Lung (tissue), 12 donors: ENCODE measurements around the gene SFXN3. TPM values are rescaled to one million over a fixed set of nuclear protein-coding genes. Genes with fewer than 3 reads are reported as not detected.

ENCODE experiments used
- ATAC-seq: fragments of 200-7000 bp; cut with Tn5 transposase; one replicate; pipeline ENCODE4 v1.9.1; 2020; ENCODE audit warnings: moderate number of reproducible peaks; ENCODE audit not compliant: insufficient read depth, low FRiP score
- DNase-seq, 3 donors: peaks; one replicate each; pipeline ENCODE4 v3.0.0-alpha.2; 2013 to 2017
- H3K27ac ChIP-seq, 2 donors: one replicate each; pipeline ENCODE4 v1.5.1; 2013; ENCODE audit warnings: mild to moderate bottlenecking in 2 of 2, moderate library complexity in 2 of 2, control low read depth in 1 of 2, inconsistent platforms in 1 of 2, low read depth in 1 of 2, low read length in 1 of 2
- H3K27me3 ChIP-seq, 3 donors: one replicate each; pipeline ENCODE4 v1.5.1; 2013; ENCODE audit warnings: low read length in 2 of 3; ENCODE audit not compliant: control insufficient read depth in 3 of 3, insufficient read depth in 3 of 3
- H3K36me3 ChIP-seq, 4 donors: one replicate each; pipeline ENCODE4 v1.5.1; 2013; ENCODE audit warnings: low read length in 4 of 4, mild to moderate bottlenecking in 1 of 4, moderate library complexity in 1 of 4; ENCODE audit not compliant: control insufficient read depth in 4 of 4, insufficient read depth in 4 of 4
- H3K4me1 ChIP-seq, 5 donors: one replicate each; pipeline ENCODE4 v1.5.1; 2013; ENCODE audit warnings: low read length in 5 of 5, mild to moderate bottlenecking in 2 of 5, moderate library complexity in 1 of 5; ENCODE audit not compliant: control insufficient read depth in 5 of 5, insufficient read depth in 5 of 5
- H3K4me3 ChIP-seq: one replicate; pipeline ENCODE4 v1.5.1; 2013; ENCODE audit warnings: mild to moderate bottlenecking, control low read depth, moderate library complexity
- H3K9ac ChIP-seq, 2 donors: one replicate each; pipeline ENCODE4 v1.5.1; 2013; ENCODE audit warnings: low read length in 2 of 2, control low read depth in 1 of 2; ENCODE audit not compliant: insufficient read depth in 1 of 2
- H3K9me3 ChIP-seq, 4 donors: one replicate each; pipeline ENCODE4 v1.5.1; 2013; ENCODE audit warnings: low read length in 3 of 4, mild to moderate bottlenecking in 1 of 4, moderate library complexity in 1 of 4; ENCODE audit not compliant: control insufficient read depth in 4 of 4, insufficient read depth in 3 of 4
- CTCF ChIP-seq: IDR thresholded peaks from 2 replicates; pipeline ENCODE4 v1.5.1; 2012; ENCODE audit warnings: mild to moderate bottlenecking; ENCODE audit errors: control extremely low read depth, extremely low read depth
- WGBS, 2 donors: extraction: QIAGEN DNeasy Blood & Tissue Kit; methylation state at CpG; one replicate each; pipeline ENCODE4 v1.1.7; 2013; 5-methylcytosine and 5-hydroxymethylcytosine counted together
- polyA plus RNA-seq, 2 donors: library from polyadenylated mRNA; stranded (reverse); fragments of 200-250 nt; gene quantifications; one replicate each; pipeline ENCODE4 v1.2.1, GENCODE V29; 2013
- total RNA-seq, 2 donors: library from RNA; depleted of rRNA in 1 of 2; stranded (reverse); fragments of >200 nt in 1 of 2; gene quantifications; one replicate each; pipeline ENCODE4 v1.2.1, GENCODE V29; 2014 to 2021
- donor health status: control.
- donor health status: control.
- donor health status: Bipolar disorder and iron deficiency.
- donor health status: healthy.
- donor health status: DM: yes; HTN: yes; CAD: no.

SFXN3 gene
- total and polyA plus RNA-seq, 4 donors = 36.4 to 95.8 (median 39.6) TPM

- TF ChIP-seq CTCF = no peak
- Histone ChIP-seq H3K27me3 (peaks cover 0 to 12% (median 6%) of the 10 kb centered on the region in 3 donors), H3K27ac (no peak overlapping the region), H3K4me1 (peaks cover 0 to 25% (median 3%) of the 10 kb centered on the region in 5 donors), H3K9me3 (no peaks in the 10 kb centered on the region), H3K4me3 (peak overlapping the region; percentile 47), H3K36me3 (peaks cover 3 to 9% (median 4%) of the 10 kb centered on the region in 4 donors), H3K9ac (no peak overlapping the region)
- ATAC-seq (no peak), DNase-seq (no peak)
- 11 to 15% methylated on average over 25 of the region's 25 CpGs for WGBS, 2 donors
These were observed 422 bp upstream of the SFXN3 start for GRCh38 chr10:101030496-101031127.

- Histone ChIP-seq H3K4me3 (peak overlapping the region; percentile 47), H3K36me3 (peaks cover 4 to 18% (median 11%) of the 10 kb centered on the region in 4 donors), H3K9ac (peak overlapping the region; percentile 21 to 91), H3K27ac (peak overlapping the region; percentile 80 to 93), H3K4me1 (peaks cover 0 to 25% (median 3%) of the 10 kb centered on the region in 5 donors), H3K27me3 (peaks cover 0 to 12% (median 6%) of the 10 kb centered on the region in 3 donors), H3K9me3 (no peaks in the 10 kb centered on the region)
- peak; percentile 79 to 81 (median 81) for DNase-seq
- peak; percentile 59 for ATAC-seq
- 0% methylated on average over 42 to 47 of the region's 47 CpGs for WGBS, 2 donors
- TF ChIP-seq CTCF = no peak
These were observed 982 bp downstream of the SFXN3 start for GRCh38 chr10:101031796-101032636.

- DNase-seq (peak; percentile 59 to 78 (median 73)), ATAC-seq (peak; percentile 65)
- Histone ChIP-seq H3K27me3 (peaks cover 0 to 12% (median 6%) of the 10 kb centered on the region in 3 donors), H3K36me3 (peaks cover 7 to 23% (median 12%) of the 10 kb centered on the region in 4 donors), H3K9ac (peak overlapping the region; percentile 21 to 91), H3K27ac (peak overlapping the region; percentile 80 to 93), H3K4me1 (peaks cover 0 to 25% (median 3%) of the 10 kb centered on the region in 5 donors), H3K9me3 (no peaks in the 10 kb centered on the region), H3K4me3 (peak overlapping the region; percentile 47)
- WGBS, 2 donors = 6 to 9% methylated on average over 6 of the region's 6 CpGs
- no peak for TF ChIP-seq CTCF
These were observed 1.7 kb downstream of the SFXN3 start for GRCh38 chr10:101032637-101033224.
